HCT116 (cell line): ENCODE measurements around the gene STOX2. TPM values are rescaled to one million over a fixed set of nuclear protein-coding genes. Genes with fewer than 3 reads are reported as not detected.

Source experiments
- ATAC-seq: fragments of 200-7000 bp; cut with Tn5 transposase; 2 replicates; pipeline ENCODE4 v1.9.1; 2020; ENCODE audit warnings: mild to moderate bottlenecking, moderate library complexity
- BruUV-seq: library from RNA; stranded (reverse); fragments of 400-500 nt; replicated peaks from 2 replicates; lab custom pipeline; 2021; lab: Mats Ljungman, UMichigan
- CTCF ChIA-PET: fragments of 300-600 bp; sonication (Branson Sonifier 250); formaldehyde crosslinking; loops from one replicate; lab custom pipeline; 2021; ENCODE audit warnings: antibody characterized with exemption; lab: Charles Lee
- POLR2A ChIA-PET: fragments of 300-600, 350-600 bp; sonication (Branson Sonifier 250); formaldehyde crosslinking; loops from one replicate; lab custom pipeline; 2021; ENCODE audit warnings: antibody characterized with exemption; lab: Charles Lee
- RAD21 ChIA-PET, 2 experiments: fragments of 300-600 bp; sonication (Branson Sonifier 250); formaldehyde crosslinking; loops; one replicate each; lab custom pipeline; 2023; ENCODE audit warnings: low total read pairs in 2 of 2; ENCODE audit not compliant: uncharacterized antibody in 2 of 2, unreplicated experiment in 2 of 2, low non-redundant PET in 1 of 2; lab: Charles Lee
- DNase-seq: peaks from one replicate; pipeline ENCODE4 v3.0.0-alpha.2; 2010; ENCODE audit warnings: low read depth, low spot score
- H2AFZ ChIP-seq: fragments of 200-600 bp; shearing (Covaris generic), sonication (generic); 2 replicates; pipeline ENCODE4 v1.6.1; 2017; ENCODE audit warnings: low read depth, mixed run types, mixed read lengths, antibody characterized with exemption, low read length; ENCODE audit not compliant: poor library complexity, severe bottlenecking
- H3K27ac ChIP-seq: 2 replicates; pipeline ENCODE4 v1.5.1; 2012; ENCODE audit warnings: low read depth, low read length
- H3K27me3 ChIP-seq: fragments of 200-600 bp; sonication (generic); 2 replicates; pipeline ENCODE4 v1.6.1; 2016; ENCODE audit warnings: mixed run types, low read length, mixed read lengths; ENCODE audit not compliant: insufficient read depth
- H3K36me3 ChIP-seq, 2 experiments: fragments of 200-500 bp in 1 of 2; fragments of 200-600 bp in 1 of 2; sonication (Bioruptor generic) in 1 of 2; sonication (generic) in 1 of 2; 2 replicates each; pipeline versions ENCODE4 v1.5.1 to v1.6.1; 2014 to 2016; ENCODE audit warnings: low read length in 2 of 2, inconsistent platforms in 1 of 2, mixed read lengths in 1 of 2, mixed run types in 1 of 2; ENCODE audit not compliant: insufficient read depth in 2 of 2, control insufficient read depth in 1 of 2
- H3K4me1 ChIP-seq, 2 experiments: fragments of 200-600 bp in 1 of 2; sonication (generic) in 1 of 2; 2 replicates each; pipeline versions ENCODE4 v1.5.1 to v1.6.1; 2012 to 2017; ENCODE audit warnings: low read length in 2 of 2, inconsistent platforms in 1 of 2, mild to moderate bottlenecking in 1 of 2, mixed read lengths in 1 of 2, mixed run types in 1 of 2, moderate library complexity in 1 of 2; ENCODE audit not compliant: insufficient read depth in 2 of 2, control insufficient read depth in 1 of 2
- H3K4me2 ChIP-seq: fragments of 200-600 bp; sonication (generic); 2 replicates; pipeline ENCODE4 v1.6.1; 2017; ENCODE audit warnings: mixed run types, low read length, mixed read lengths
- H3K4me3 ChIP-seq, 2 experiments: fragments of 200-600 bp in 1 of 2; sonication (generic) in 1 of 2; replicated peaks in 1 of 2; 2 replicates each; pipeline ENCODE4 v1.5.1; 2011 to 2016; ENCODE audit warnings: low read length in 2 of 2, control low read depth in 1 of 2, low read depth in 1 of 2, mild to moderate bottlenecking in 1 of 2, mixed read lengths in 1 of 2, mixed run types in 1 of 2
- H3K79me2 ChIP-seq: fragments of 200-600 bp; sonication (generic); 2 replicates; pipeline ENCODE4 v1.6.1; 2017; ENCODE audit warnings: mild to moderate bottlenecking, mixed run types, low read length, moderate library complexity, mixed read lengths; ENCODE audit not compliant: insufficient read depth
- H3K9ac ChIP-seq: fragments of 200-600 bp; sonication (generic); 2 replicates; pipeline ENCODE4 v1.6.1; 2016; ENCODE audit warnings: low read length, mixed read lengths
- H3K9me2 ChIP-seq: fragments of 200-600 bp; sonication (generic), shearing (Covaris generic); 2 replicates; pipeline ENCODE4 v1.6.1; 2017; ENCODE audit warnings: mixed run types, mild to moderate bottlenecking, moderate library complexity; ENCODE audit not compliant: insufficient read depth
- H3K9me3 ChIP-seq, 2 experiments: fragments of 200-500 bp in 1 of 2; fragments of 200-600 bp in 1 of 2; sonication (Bioruptor generic) in 1 of 2; sonication (generic) in 1 of 2; 2 replicates each; pipeline ENCODE4 v1.6.1; 2014 to 2017; ENCODE audit warnings: low read length in 2 of 2, mixed read lengths in 2 of 2, inconsistent platforms in 1 of 2, low read depth in 1 of 2, mild to moderate bottlenecking in 1 of 2, mixed run types in 1 of 2, moderate library complexity in 1 of 2; ENCODE audit not compliant: control insufficient read depth in 1 of 2, insufficient read depth in 1 of 2
- H4K20me1 ChIP-seq: fragments of 200-600 bp; sonication (generic), shearing (Covaris generic); 2 replicates; pipeline ENCODE4 v1.6.1; 2017; ENCODE audit warnings: mixed run types, mild to moderate bottlenecking, moderate library complexity; ENCODE audit not compliant: insufficient read depth
- CEBPB ChIP-seq: IDR thresholded peaks from 2 replicates; pipeline ENCODE4 v1.6.1; 2012; ENCODE audit warnings: low read depth
- EGR1 ChIP-seq: IDR thresholded peaks from 2 replicates; pipeline ENCODE4 v1.6.1; 2012; ENCODE audit warnings: low read depth
- EZH2 ChIP-seq: fragments of 200-600 bp; sonication (generic); IDR thresholded peaks from 2 replicates; pipeline ENCODE4 v1.6.1; 2017; ENCODE audit warnings: antibody characterized with exemption, mixed run types
- EZH2phosphoT487 ChIP-seq: fragments of 200-600 bp; IDR thresholded peaks from 2 replicates; pipeline ENCODE4 v1.6.1; 2018; ENCODE audit warnings: antibody characterized with exemption, borderline replicate concordance
- JUND ChIP-seq: IDR thresholded peaks from 2 replicates; pipeline ENCODE4 v1.6.1; 2012
- POLR2A ChIP-seq: IDR thresholded peaks from 2 replicates; pipeline ENCODE4 v1.7.0; 2011; ENCODE audit warnings: borderline replicate concordance; ENCODE audit not compliant: insufficient read depth, insufficient read length; ENCODE audit errors: extremely low read depth
- POLR2AphosphoS5 ChIP-seq: IDR thresholded peaks from 2 replicates; pipeline ENCODE4 v1.6.1; 2011; ENCODE audit warnings: mild to moderate bottlenecking, low read depth, low read length, moderate library complexity
- SP1 ChIP-seq: IDR thresholded peaks from 2 replicates; pipeline ENCODE4 v1.6.1; 2012; ENCODE audit warnings: low read depth
- SRF ChIP-seq: IDR thresholded peaks from 2 replicates; pipeline ENCODE4 v1.6.1; 2012; ENCODE audit warnings: low read depth
- TCF7L2 ChIP-seq: IDR thresholded peaks from 2 replicates; pipeline ENCODE4 v1.7.0; 2011; ENCODE audit warnings: borderline replicate concordance, inconsistent platforms; ENCODE audit not compliant: insufficient read depth, insufficient read length; ENCODE audit errors: extremely low read depth
- ZBTB33 ChIP-seq: IDR thresholded peaks from 2 replicates; pipeline ENCODE4 v1.6.1; 2011; ENCODE audit warnings: mild to moderate bottlenecking, low read length, moderate library complexity; ENCODE audit not compliant: insufficient replicate concordance; ENCODE audit errors: extremely low read depth
- ZFX ChIP-seq: fragments of 450-650 bp; IDR thresholded peaks from 2 replicates; pipeline ENCODE4 v1.6.1; 2017
- ZNF274 ChIP-seq: fragments of 200-500 bp; sonication (Bioruptor generic); IDR thresholded peaks from 2 replicates; pipeline ENCODE4 v1.6.1; 2014; ENCODE audit warnings: mild to moderate bottlenecking, low read depth, low read length, inconsistent platforms
- intact Hi-C: fragments of 100-400 bp; cut with micrococcal nuclease; formaldehyde crosslinking; loops from 2 replicates; pipeline ENCODE4 v1.10.0; 2022
- total RNA-seq: library from RNA; stranded (reverse); gene quantifications from one replicate; pipeline ENCODE4 v1.2.1, GENCODE V29; 2021; ENCODE audit not compliant: unreplicated experiment
- TF ChIP-seq, protein P1 (sequence below): IDR thresholded peaks from 2 replicates; pipeline ENCODE4 v1.6.1; 2012
- TF ChIP-seq, protein P2 (sequence below): IDR thresholded peaks from 2 replicates; pipeline ENCODE4 v1.6.1; 2012; ENCODE audit warnings: low read depth

STOX2 gene
- total RNA-seq, 1 experiment from 2014 or later = 6.3 TPM

- CTCF ChIA-PET = no interaction called here
- TF ChIP-seq POLR2AphosphoS5 (no peak), TCF7L2 (no peak), EGR1 (no peak), POLR2A (no peak), SP1 (no peak), EZH2 (no peak), ZBTB33 (no peak), SRF (no peak), JUND (no peak)
- TF ChIP-seq, all 23 proteins: peak for 0
Measured at GRCh38 chr4:184003433-184003832, 98.3 kb downstream of the STOX2 start.

GRCh38 chr4:184007891-184008290 lies 102.8 kb downstream of the STOX2 start:
- no peaks in the 10 kb centered on the region for H3K9me2 ChIP-seq
- no peaks in the 10 kb centered on the region for H3K36me3 ChIP-seq
- no peak for ATAC-seq
- H3K27me3 ChIP-seq = no peaks in the 10 kb centered on the region
- TF ChIP-seq ZFX = no peak
- TF ChIP-seq CEBPB = no peak
- no peak for TF ChIP-seq EGR1
- TF ChIP-seq, protein P1, sequence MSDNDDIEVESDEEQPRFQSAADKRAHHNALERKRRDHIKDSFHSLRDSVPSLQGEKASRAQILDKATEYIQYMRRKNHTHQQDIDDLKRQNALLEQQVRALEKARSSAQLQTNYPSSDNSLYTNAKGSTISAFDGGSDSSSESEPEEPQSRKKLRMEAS = no peak
- no peak for TF ChIP-seq ZNF274
- no peak for TF ChIP-seq SP1
- TF ChIP-seq, protein P2, sequence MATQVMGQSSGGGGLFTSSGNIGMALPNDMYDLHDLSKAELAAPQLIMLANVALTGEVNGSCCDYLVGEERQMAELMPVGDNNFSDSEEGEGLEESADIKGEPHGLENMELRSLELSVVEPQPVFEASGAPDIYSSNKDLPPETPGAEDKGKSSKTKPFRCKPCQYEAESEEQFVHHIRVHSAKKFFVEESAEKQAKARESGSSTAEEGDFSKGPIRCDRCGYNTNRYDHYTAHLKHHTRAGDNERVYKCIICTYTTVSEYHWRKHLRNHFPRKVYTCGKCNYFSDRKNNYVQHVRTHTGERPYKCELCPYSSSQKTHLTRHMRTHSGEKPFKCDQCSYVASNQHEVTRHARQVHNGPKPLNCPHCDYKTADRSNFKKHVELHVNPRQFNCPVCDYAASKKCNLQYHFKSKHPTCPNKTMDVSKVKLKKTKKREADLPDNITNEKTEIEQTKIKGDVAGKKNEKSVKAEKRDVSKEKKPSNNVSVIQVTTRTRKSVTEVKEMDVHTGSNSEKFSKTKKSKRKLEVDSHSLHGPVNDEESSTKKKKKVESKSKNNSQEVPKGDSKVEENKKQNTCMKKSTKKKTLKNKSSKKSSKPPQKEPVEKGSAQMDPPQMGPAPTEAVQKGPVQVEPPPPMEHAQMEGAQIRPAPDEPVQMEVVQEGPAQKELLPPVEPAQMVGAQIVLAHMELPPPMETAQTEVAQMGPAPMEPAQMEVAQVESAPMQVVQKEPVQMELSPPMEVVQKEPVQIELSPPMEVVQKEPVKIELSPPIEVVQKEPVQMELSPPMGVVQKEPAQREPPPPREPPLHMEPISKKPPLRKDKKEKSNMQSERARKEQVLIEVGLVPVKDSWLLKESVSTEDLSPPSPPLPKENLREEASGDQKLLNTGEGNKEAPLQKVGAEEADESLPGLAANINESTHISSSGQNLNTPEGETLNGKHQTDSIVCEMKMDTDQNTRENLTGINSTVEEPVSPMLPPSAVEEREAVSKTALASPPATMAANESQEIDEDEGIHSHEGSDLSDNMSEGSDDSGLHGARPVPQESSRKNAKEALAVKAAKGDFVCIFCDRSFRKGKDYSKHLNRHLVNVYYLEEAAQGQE = no peak
- TF ChIP-seq POLR2AphosphoS5 = no peak
- TF ChIP-seq EZH2phosphoT487 = no peak
- POLR2A ChIA-PET = no interaction called here
- no peaks in the 10 kb centered on the region for H3K79me2 ChIP-seq
- H4K20me1 ChIP-seq = no peaks in the 10 kb centered on the region
- H3K4me1 ChIP-seq = no peaks in the 10 kb centered on the region
- no peak overlapping the region for H2AFZ ChIP-seq
- H3K4me2 ChIP-seq = no peak overlapping the region
- no peaks in the 10 kb centered on the region for H3K9me3 ChIP-seq
- CTCF ChIA-PET = no interaction called here
- RAD21 ChIA-PET = no interaction called here
- no peak overlapping the region for H3K4me3 ChIP-seq
- intact Hi-C loops = no loop called here
- no peak for DNase-seq
- no peak overlapping the region for H3K9ac ChIP-seq
- no TSS peak for BruUV-seq
- H3K27ac ChIP-seq = no peak overlapping the region

More at GRCh38 chr4:184003433-184003832, 98.3 kb downstream of the STOX2 start:
- H2AFZ ChIP-seq = no peak overlapping the region
- no peak overlapping the region for H3K4me2 ChIP-seq
- RAD21 ChIA-PET = no interaction called here
- ATAC-seq = no peak
- H3K9me3 ChIP-seq = no peaks in the 10 kb centered on the region
- BruUV-seq = no TSS peak
- POLR2A ChIA-PET = no interaction called here
- intact Hi-C loops = no loop called here
- H3K79me2 ChIP-seq = no peaks in the 10 kb centered on the region
- no peak overlapping the region for H3K4me3 ChIP-seq
- H3K27me3 ChIP-seq = no peaks in the 10 kb centered on the region
- no peaks in the 10 kb centered on the region for H3K36me3 ChIP-seq
- DNase-seq = no peak
- peaks cover 0 to 9% of the 10 kb centered on the region in 2 experiments; a peak in 1 of 4 replicates for H3K4me1 ChIP-seq
- H4K20me1 ChIP-seq = no peaks in the 10 kb centered on the region
- H3K27ac ChIP-seq = no peak overlapping the region
- no peaks in the 10 kb centered on the region for H3K9me2 ChIP-seq
- no peak overlapping the region for H3K9ac ChIP-seq
